ENCODE measurements around the gene OR11A1.

Gene OR11A1

GRCh38 chr6:29491574-29491973, 34.7 kb upstream of the OR11A1 start:
- peaks cover 58% of the 10 kb centered on the region for H3K27me3 Mint-ChIP-seq
- no peaks in the 10 kb centered on the region for H3K9me3 Mint-ChIP-seq
- H3K27ac Mint-ChIP-seq (ENCODE audit: low read depth): no peak overlapping the region
- DNase-seq (ENCODE audit: low spot score in 2 of 2) (no peak), ATAC-seq (replicated peaks; ENCODE audit: extremely low read depth, poor library complexity, severe bottlenecking) (no peak)
- H3K4me1 Mint-ChIP-seq: no peaks in the 10 kb centered on the region
- no peaks in the 10 kb centered on the region for H3K36me3 Mint-ChIP-seq (ENCODE audit: insufficient read depth)
- no peak overlapping the region for H3K4me3 Mint-ChIP-seq

- Mint-ChIP-seq H3K4me1 (no peaks in the 10 kb centered on the region), H3K9me3 (no peaks in the 10 kb centered on the region), H3K27ac (ENCODE audit: low read depth) (no peak overlapping the region), H3K27me3 (peaks cover 61% of the 10 kb centered on the region), H3K36me3 (ENCODE audit: insufficient read depth) (no peaks in the 10 kb centered on the region), H3K4me3 (no peak overlapping the region)
- ATAC-seq (replicated peaks; ENCODE audit: extremely low read depth, poor library complexity, severe bottlenecking) (no peak), DNase-seq (ENCODE audit: low spot score in 2 of 2) (no peak)
Observed at GRCh38 chr6:29490552-29490951, 33.7 kb upstream of the OR11A1 start.

GRCh38 chr6:29490055-29490454, 33.2 kb upstream of the OR11A1 start:
- H3K27me3 Mint-ChIP-seq: peaks cover 60% of the 10 kb centered on the region
- DNase-seq (ENCODE audit: low spot score in 2 of 2) (no peak), ATAC-seq (replicated peaks; ENCODE audit: extremely low read depth, poor library complexity, severe bottlenecking) (no peak)
- no peaks in the 10 kb centered on the region for H3K36me3 Mint-ChIP-seq (ENCODE audit: insufficient read depth)
- H3K27ac Mint-ChIP-seq (ENCODE audit: low read depth): no peak overlapping the region
- H3K9me3 Mint-ChIP-seq: no peaks in the 10 kb centered on the region
- no peak overlapping the region for H3K4me3 Mint-ChIP-seq
- H3K4me1 Mint-ChIP-seq: no peaks in the 10 kb centered on the region

GRCh38 chr6:29489286-29489685, 32.4 kb upstream of the OR11A1 start:
- no peaks in the 10 kb centered on the region for H3K9me3 Mint-ChIP-seq
- no peak overlapping the region for H3K27ac Mint-ChIP-seq (ENCODE audit: low read depth)
- DNase-seq (ENCODE audit: low spot score in 2 of 2) (no peak), ATAC-seq (replicated peaks; ENCODE audit: extremely low read depth, poor library complexity, severe bottlenecking) (no peak)
- H3K36me3 Mint-ChIP-seq (ENCODE audit: insufficient read depth): no peaks in the 10 kb centered on the region
- peaks cover 54% of the 10 kb centered on the region for H3K27me3 Mint-ChIP-seq
- H3K4me1 Mint-ChIP-seq: no peaks in the 10 kb centered on the region
- H3K4me3 Mint-ChIP-seq: no peak overlapping the region

GRCh38 chr6:29488874-29489273, 32.0 kb upstream of the OR11A1 start:
- H3K27me3 Mint-ChIP-seq: peaks cover 52% of the 10 kb centered on the region
- no peak overlapping the region for H3K27ac Mint-ChIP-seq (ENCODE audit: low read depth)
- ATAC-seq (replicated peaks; ENCODE audit: extremely low read depth, poor library complexity, severe bottlenecking) (no peak), DNase-seq (ENCODE audit: low spot score in 2 of 2) (no peak)
- H3K9me3 Mint-ChIP-seq: no peaks in the 10 kb centered on the region
- no peak overlapping the region for H3K4me3 Mint-ChIP-seq
- no peaks in the 10 kb centered on the region for H3K36me3 Mint-ChIP-seq (ENCODE audit: insufficient read depth)
- no peaks in the 10 kb centered on the region for H3K4me1 Mint-ChIP-seq

- Mint-ChIP-seq H3K27me3 (peaks cover 52% of the 10 kb centered on the region), H3K4me1 (no peaks in the 10 kb centered on the region), H3K36me3 (ENCODE audit: insufficient read depth) (no peaks in the 10 kb centered on the region), H3K4me3 (no peak within 1 kb of the TSS), H3K9me3 (no peaks in the 10 kb centered on the region), H3K27ac (ENCODE audit: low read depth) (no peak within 1 kb of the TSS)
- ATAC-seq (replicated peaks; ENCODE audit: extremely low read depth, poor library complexity, severe bottlenecking): no peak
- no peak for DNase-seq (ENCODE audit: low spot score in 2 of 2)
Observed at GRCh38 chr6:29487660-29488059, 30.8 kb upstream of the OR11A1 start, which contains the start of gene MAS1L. Gene MAS1L, minus strand, starts transcription at chr6:29487956. Its CDS starts 54 bp downstream, at chr6:29487902.

GRCh38 chr6:29487131-29487530, 30.3 kb upstream of the OR11A1 start:
- no peak overlapping the region for H3K27ac Mint-ChIP-seq (ENCODE audit: low read depth)
- H3K27me3 Mint-ChIP-seq: peaks cover 54% of the 10 kb centered on the region
- ATAC-seq (replicated peaks; ENCODE audit: extremely low read depth, poor library complexity, severe bottlenecking) (no peak), DNase-seq (ENCODE audit: low spot score in 2 of 2) (no peak)
- H3K4me3 Mint-ChIP-seq: no peak overlapping the region
- H3K4me1 Mint-ChIP-seq: no peaks in the 10 kb centered on the region
- H3K9me3 Mint-ChIP-seq: no peaks in the 10 kb centered on the region
- H3K36me3 Mint-ChIP-seq (ENCODE audit: insufficient read depth): no peaks in the 10 kb centered on the region

GRCh38 chr6:29486577-29486976, 29.7 kb upstream of the OR11A1 start:
- Mint-ChIP-seq H3K9me3 (no peaks in the 10 kb centered on the region), H3K27ac (ENCODE audit: low read depth) (no peak overlapping the region), H3K4me3 (no peak overlapping the region), H3K27me3 (peaks cover 55% of the 10 kb centered on the region), H3K36me3 (ENCODE audit: insufficient read depth) (no peaks in the 10 kb centered on the region), H3K4me1 (no peaks in the 10 kb centered on the region)
- DNase-seq (ENCODE audit: low spot score in 2 of 2): no peak
- ATAC-seq (replicated peaks; ENCODE audit: extremely low read depth, poor library complexity, severe bottlenecking): no peak

GRCh38 chr6:29483735-29484134, 26.9 kb upstream of the OR11A1 start:
- H3K36me3 Mint-ChIP-seq (ENCODE audit: insufficient read depth): no peaks in the 10 kb centered on the region
- no peaks in the 10 kb centered on the region for H3K9me3 Mint-ChIP-seq
- no peak for DNase-seq (ENCODE audit: low spot score in 2 of 2)
- H3K4me1 Mint-ChIP-seq: no peaks in the 10 kb centered on the region
- peaks cover 52% of the 10 kb centered on the region for H3K27me3 Mint-ChIP-seq
- no peak for ATAC-seq (replicated peaks; ENCODE audit: extremely low read depth, poor library complexity, severe bottlenecking)
- H3K4me3 Mint-ChIP-seq: no peak overlapping the region
- H3K27ac Mint-ChIP-seq (ENCODE audit: low read depth): no peak overlapping the region

GRCh38 chr6:29483186-29483585, 26.3 kb upstream of the OR11A1 start:
- ATAC-seq (replicated peaks; ENCODE audit: extremely low read depth, poor library complexity, severe bottlenecking): no peak
- Mint-ChIP-seq H3K4me3 (no peak overlapping the region), H3K9me3 (no peaks in the 10 kb centered on the region), H3K27ac (ENCODE audit: low read depth) (no peak overlapping the region), H3K27me3 (peaks cover 52% of the 10 kb centered on the region), H3K4me1 (no peaks in the 10 kb centered on the region), H3K36me3 (ENCODE audit: insufficient read depth) (no peaks in the 10 kb centered on the region)
- DNase-seq (ENCODE audit: low spot score in 2 of 2): no peak

- H3K27ac Mint-ChIP-seq (ENCODE audit: low read depth): no peak overlapping the region
- no peaks in the 10 kb centered on the region for H3K36me3 Mint-ChIP-seq (ENCODE audit: insufficient read depth)
- DNase-seq (ENCODE audit: low spot score in 2 of 2) (no peak), ATAC-seq (replicated peaks; ENCODE audit: extremely low read depth, poor library complexity, severe bottlenecking) (no peak)
- no peak overlapping the region for H3K4me3 Mint-ChIP-seq
- H3K4me1 Mint-ChIP-seq: no peaks in the 10 kb centered on the region
- peaks cover 26% of the 10 kb centered on the region for H3K27me3 Mint-ChIP-seq
- no peaks in the 10 kb centered on the region for H3K9me3 Mint-ChIP-seq
Observed at GRCh38 chr6:29479560-29479959, 22.7 kb upstream of the OR11A1 start.

GRCh38 chr6:29478740-29479139, 21.9 kb upstream of the OR11A1 start:
- DNase-seq (ENCODE audit: low spot score in 2 of 2) (no peak), ATAC-seq (replicated peaks; ENCODE audit: extremely low read depth, poor library complexity, severe bottlenecking) (no peak)
- Mint-ChIP-seq H3K27ac (ENCODE audit: low read depth) (no peak overlapping the region), H3K27me3 (peaks cover 25% of the 10 kb centered on the region), H3K4me1 (no peaks in the 10 kb centered on the region), H3K4me3 (no peak overlapping the region), H3K36me3 (ENCODE audit: insufficient read depth) (no peaks in the 10 kb centered on the region), H3K9me3 (no peaks in the 10 kb centered on the region)

GRCh38 chr6:29477923-29478450, 21.1 kb upstream of the OR11A1 start:
- Mint-ChIP-seq H3K36me3 (ENCODE audit: insufficient read depth) (no peaks in the 10 kb centered on the region), H3K9me3 (no peaks in the 10 kb centered on the region), H3K27ac (ENCODE audit: low read depth) (no peak overlapping the region), H3K4me3 (no peak overlapping the region), H3K4me1 (no peaks in the 10 kb centered on the region), H3K27me3 (peaks cover 24% of the 10 kb centered on the region)
- no peak for DNase-seq (ENCODE audit: low spot score in 2 of 2)
- ATAC-seq (replicated peaks; ENCODE audit: extremely low read depth, poor library complexity, severe bottlenecking): no peak

GRCh38 chr6:29474996-29475395, 18.1 kb upstream of the OR11A1 start:
- no peak overlapping the region for H3K27ac Mint-ChIP-seq (ENCODE audit: low read depth)
- ATAC-seq (replicated peaks; ENCODE audit: extremely low read depth, poor library complexity, severe bottlenecking) (no peak), DNase-seq (ENCODE audit: low spot score in 2 of 2) (no peak)
- H3K27me3 Mint-ChIP-seq: peaks cover 16% of the 10 kb centered on the region
- no peaks in the 10 kb centered on the region for H3K36me3 Mint-ChIP-seq (ENCODE audit: insufficient read depth)
- H3K9me3 Mint-ChIP-seq: no peaks in the 10 kb centered on the region
- no peaks in the 10 kb centered on the region for H3K4me1 Mint-ChIP-seq
- H3K4me3 Mint-ChIP-seq: no peak overlapping the region

Data from central memory CD8-positive, alpha-beta T cell (primary cell).